ENCODE results near the gene KLK14. TPM values are rescaled to one million over a fixed set of nuclear protein-coding genes. Genes with fewer than 3 reads are reported as not detected.

KLK14 gene
- total RNA-seq, 1 experiment from 2014 or later: 0.76 TPM

DNA sequence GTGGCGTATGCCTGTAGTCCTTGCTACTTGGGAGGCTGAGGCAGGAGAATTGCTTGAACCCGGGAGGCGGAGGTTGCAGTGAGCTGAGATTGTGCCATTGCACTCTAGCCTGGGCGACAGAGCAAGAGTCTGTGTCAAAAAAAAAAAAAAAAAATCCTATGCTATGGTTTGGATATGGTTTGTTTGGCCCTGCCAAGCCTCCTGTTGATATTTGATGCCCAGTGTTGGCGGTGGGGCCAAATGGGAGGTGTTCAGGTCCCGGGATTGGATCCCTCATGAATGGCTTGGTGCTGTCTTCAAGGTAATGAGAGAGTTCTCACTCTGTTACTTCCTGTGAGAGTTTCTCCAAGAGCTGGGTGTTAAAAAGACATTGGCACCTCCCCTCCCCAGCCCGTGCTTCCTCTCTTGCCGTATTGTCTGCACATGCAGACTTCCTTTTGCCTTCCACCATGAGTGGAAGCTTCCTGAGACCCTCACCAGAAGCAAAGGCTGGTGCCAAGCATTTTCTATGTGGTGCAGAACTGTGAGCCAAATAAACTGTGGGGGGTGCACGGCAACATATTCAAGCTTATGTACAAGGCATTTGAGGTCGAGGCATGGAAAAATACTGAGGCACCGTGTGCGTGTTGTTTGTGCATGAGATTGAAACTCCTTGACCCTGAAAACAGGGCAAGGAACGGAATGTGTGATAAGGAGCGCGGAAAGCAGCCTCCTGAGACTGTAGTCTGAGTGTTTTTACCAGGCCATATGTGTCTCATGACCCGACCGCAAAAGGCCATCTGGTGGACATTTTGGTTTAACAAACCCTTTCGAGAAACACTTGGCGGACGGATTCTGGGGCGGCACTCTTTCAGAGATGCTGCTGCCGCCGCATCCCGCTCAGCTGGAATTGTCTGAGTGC, 49.3 kb upstream of the KLK14 start:
- Histone ChIP-seq H3K4me3 (replicated peaks in 1 of 2; ENCODE audit: low read depth in 1 of 2, low read length in 2 of 2) (no peak overlapping the region), H3K9ac (ENCODE audit: low read length) (no peak overlapping the region), H2AFZ (ENCODE audit: low read depth, low read length, poor library complexity, severe bottlenecking) (peak overlapping the region; percentile 92), H3K4me2 (ENCODE audit: low read length) (peak overlapping the region; percentile 47), H3K27ac (ENCODE audit: low read depth, low read length) (no peak overlapping the region), H3K79me2 (ENCODE audit: insufficient read depth, low read length) (no peaks in the 10 kb centered on the region), H3K4me1 (ENCODE audit: control insufficient read depth in 1 of 2, insufficient read depth in 2 of 2, low read length in 2 of 2) (peaks cover 2 to 7% of the 10 kb centered on the region in 2 experiments; a peak in 1 of 4 replicates), H3K27me3 (ENCODE audit: insufficient read depth, low read length) (0 out of 2 replicates have a peak, but pooled peaks cover 3% of the 10 kb centered on the region), H3K36me3 (ENCODE audit: control insufficient read depth in 1 of 2, insufficient read depth in 2 of 2, low read length in 2 of 2) (no peaks in the 10 kb centered on the region), H3K9me3 (ENCODE audit: control insufficient read depth in 1 of 2, insufficient read depth in 1 of 2, low read depth in 1 of 2, low read length in 2 of 2) (no peaks in the 10 kb centered on the region), H3K9me2 (ENCODE audit: insufficient read depth) (no peaks in the 10 kb centered on the region), H4K20me1 (ENCODE audit: insufficient read depth) (no peaks in the 10 kb centered on the region)
- intact Hi-C loops (cut with micrococcal nuclease): loop anchor here (1.0 kb wide), 1 partner anchor 124 kb away; no protein-coding TSS in a partner anchor
- no TSS peak for BruUV-seq (replicated peaks)
- ChIA-PET POLR2A (no interaction called here), RAD21 (ENCODE audit: low non-redundant PET in 1 of 2, low total read pairs in 2 of 2, uncharacterized antibody in 2 of 2, unreplicated experiment in 2 of 2) (no interaction called here), CTCF (no interaction called here)
- ATAC-seq (peak; percentile 67), DNase-seq (ENCODE audit: low read depth, low spot score) (peak; percentile 10)
- TF ChIP-seq FOSL1 (IDR thresholded peaks at IDR 0.05; ENCODE audit: low read depth) (no peak), RAD21 (IDR thresholded peaks at IDR 0.05; ENCODE audit: low read depth) (0 out of 2 replicates have a peak, but pooled peaks have one; percentile 10)
- TF ChIP-seq, protein P1, sequence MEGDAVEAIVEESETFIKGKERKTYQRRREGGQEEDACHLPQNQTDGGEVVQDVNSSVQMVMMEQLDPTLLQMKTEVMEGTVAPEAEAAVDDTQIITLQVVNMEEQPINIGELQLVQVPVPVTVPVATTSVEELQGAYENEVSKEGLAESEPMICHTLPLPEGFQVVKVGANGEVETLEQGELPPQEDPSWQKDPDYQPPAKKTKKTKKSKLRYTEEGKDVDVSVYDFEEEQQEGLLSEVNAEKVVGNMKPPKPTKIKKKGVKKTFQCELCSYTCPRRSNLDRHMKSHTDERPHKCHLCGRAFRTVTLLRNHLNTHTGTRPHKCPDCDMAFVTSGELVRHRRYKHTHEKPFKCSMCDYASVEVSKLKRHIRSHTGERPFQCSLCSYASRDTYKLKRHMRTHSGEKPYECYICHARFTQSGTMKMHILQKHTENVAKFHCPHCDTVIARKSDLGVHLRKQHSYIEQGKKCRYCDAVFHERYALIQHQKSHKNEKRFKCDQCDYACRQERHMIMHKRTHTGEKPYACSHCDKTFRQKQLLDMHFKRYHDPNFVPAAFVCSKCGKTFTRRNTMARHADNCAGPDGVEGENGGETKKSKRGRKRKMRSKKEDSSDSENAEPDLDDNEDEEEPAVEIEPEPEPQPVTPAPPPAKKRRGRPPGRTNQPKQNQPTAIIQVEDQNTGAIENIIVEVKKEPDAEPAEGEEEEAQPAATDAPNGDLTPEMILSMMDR (IDR thresholded peaks at IDR 0.05 in 2 of 3, conservative IDR thresholded peaks at IDR 0.05 in 1 of 3; ENCODE audit: borderline replicate concordance in 1 of 3, insufficient read depth in 1 of 3, low read depth in 2 of 3, low read length in 2 of 3): peak in 2 of 3 experiments; percentile 14; a peak in 2 of 6 replicates

DNA sequence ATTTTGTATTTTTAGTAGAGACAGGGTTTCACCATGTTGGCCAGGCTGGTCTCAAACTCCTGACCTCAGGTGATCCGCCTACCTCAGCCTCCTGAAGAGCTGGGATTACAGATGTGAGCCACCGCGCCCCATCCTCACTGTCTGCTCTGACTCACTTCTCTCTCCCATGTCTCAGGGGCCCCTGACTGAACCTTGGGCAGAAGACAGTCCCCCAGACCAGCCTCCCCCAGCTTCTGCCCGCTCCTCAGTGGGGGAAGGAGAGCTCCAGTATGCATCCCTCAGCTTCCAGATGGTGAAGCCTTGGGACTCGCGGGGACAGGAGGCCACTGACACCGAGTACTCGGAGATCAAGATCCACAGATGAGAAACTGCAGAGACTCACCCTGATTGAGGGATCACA, 47.0 kb upstream of the KLK14 start:
- ChIA-PET CTCF (no interaction called here), POLR2A (no interaction called here)

More for the DNA sequence above, 47.0 kb upstream of the KLK14 start:
- TF ChIP-seq EZH2phosphoT487 (IDR thresholded peaks at IDR 0.05; ENCODE audit: borderline replicate concordance) (no peak), SRF (IDR thresholded peaks at IDR 0.05; ENCODE audit: low read depth) (no peak), ELF1 (IDR thresholded peaks at IDR 0.05; ENCODE audit: borderline replicate concordance, low read depth) (no peak), TCF7L2 (IDR thresholded peaks at IDR 0.05; ENCODE audit: borderline replicate concordance, extremely low read depth, insufficient read depth, insufficient read length) (no peak)
- intact Hi-C loops (cut with micrococcal nuclease): no loop called here
- Histone ChIP-seq H3K27me3 (ENCODE audit: insufficient read depth, low read length) (0 out of 2 replicates have a peak, but pooled peaks cover 4% of the 10 kb centered on the region), H3K36me3 (ENCODE audit: control insufficient read depth in 1 of 2, insufficient read depth in 2 of 2, low read length in 2 of 2) (no peaks in the 10 kb centered on the region), H3K4me1 (ENCODE audit: control insufficient read depth in 1 of 2, insufficient read depth in 2 of 2, low read length in 2 of 2) (peaks cover 2 to 7% of the 10 kb centered on the region in 2 experiments; a peak in 1 of 4 replicates), H3K4me3 (replicated peaks in 1 of 2; ENCODE audit: low read depth in 1 of 2, low read length in 2 of 2) (no peak overlapping the region), H2AFZ (ENCODE audit: low read depth, low read length, poor library complexity, severe bottlenecking) (no peak overlapping the region), H3K79me2 (ENCODE audit: insufficient read depth, low read length) (no peaks in the 10 kb centered on the region), H3K9ac (ENCODE audit: low read length) (no peak overlapping the region), H4K20me1 (ENCODE audit: insufficient read depth) (no peaks in the 10 kb centered on the region), H3K9me2 (ENCODE audit: insufficient read depth) (no peaks in the 10 kb centered on the region), H3K4me2 (ENCODE audit: low read length) (no peak overlapping the region), H3K9me3 (ENCODE audit: control insufficient read depth in 1 of 2, insufficient read depth in 1 of 2, low read depth in 1 of 2, low read length in 2 of 2) (no peaks in the 10 kb centered on the region), H3K27ac (ENCODE audit: low read depth, low read length) (no peak overlapping the region)
- no TSS peak for BruUV-seq (replicated peaks)
- RAD21 ChIA-PET (ENCODE audit: low non-redundant PET in 1 of 2, low total read pairs in 2 of 2, uncharacterized antibody in 2 of 2, unreplicated experiment in 2 of 2): no interaction called here
- no peak for ATAC-seq
- DNase-seq (ENCODE audit: low read depth, low spot score): no peak

Measured in HCT116 (cell line).